ENCODE data around the gene MYL12A.

DNA sequence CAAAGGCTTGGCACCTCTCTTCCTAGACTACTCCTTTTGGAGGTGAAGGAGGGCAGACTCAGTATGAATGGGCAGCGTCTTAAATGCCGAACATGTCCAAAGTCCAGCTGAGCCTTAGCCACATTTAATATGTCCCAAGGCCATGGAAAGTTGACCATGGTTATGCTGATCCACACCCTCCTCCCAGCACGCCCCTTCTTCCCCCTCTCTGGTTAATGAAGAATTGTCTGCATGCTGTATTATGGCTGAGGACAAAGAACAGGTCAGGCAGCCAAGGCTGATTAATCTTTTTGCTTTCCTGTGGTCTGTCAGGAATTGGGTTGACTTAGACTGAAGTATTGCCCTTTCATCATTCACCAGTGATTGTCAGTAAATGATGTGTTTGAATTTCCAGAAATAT, 22.0 kb upstream of the MYL12A start:
- TF ChIP-seq CTCF (conservative IDR thresholded peaks at IDR 0.05; ENCODE audit: low read depth, low read length) (no peak), POLR2A (IDR thresholded peaks at IDR 0.05; ENCODE audit: low read depth, low read length) (no peak), MXI1 (IDR thresholded peaks at IDR 0.05; ENCODE audit: borderline replicate concordance, low read depth, low read length) (no peak), RAD21 (IDR thresholded peaks at IDR 0.05; ENCODE audit: low read length) (no peak), BHLHE40 (IDR thresholded peaks at IDR 0.05; ENCODE audit: low read depth, low read length) (no peak), RCOR1 (IDR thresholded peaks at IDR 0.05; ENCODE audit: insufficient replicate concordance, low read length) (no peak), USF2 (IDR thresholded peaks at IDR 0.05; ENCODE audit: low read depth, low read length) (no peak), MAZ (IDR thresholded peaks at IDR 0.05; ENCODE audit: borderline replicate concordance, low read depth, low read length) (no peak), CEBPB (IDR thresholded peaks at IDR 0.05; ENCODE audit: low read depth, low read length) (no peak), CHD1 (IDR thresholded peaks at IDR 0.05; ENCODE audit: low read depth, low read length) (no peak)
- TF ChIP-seq, protein P1, sequence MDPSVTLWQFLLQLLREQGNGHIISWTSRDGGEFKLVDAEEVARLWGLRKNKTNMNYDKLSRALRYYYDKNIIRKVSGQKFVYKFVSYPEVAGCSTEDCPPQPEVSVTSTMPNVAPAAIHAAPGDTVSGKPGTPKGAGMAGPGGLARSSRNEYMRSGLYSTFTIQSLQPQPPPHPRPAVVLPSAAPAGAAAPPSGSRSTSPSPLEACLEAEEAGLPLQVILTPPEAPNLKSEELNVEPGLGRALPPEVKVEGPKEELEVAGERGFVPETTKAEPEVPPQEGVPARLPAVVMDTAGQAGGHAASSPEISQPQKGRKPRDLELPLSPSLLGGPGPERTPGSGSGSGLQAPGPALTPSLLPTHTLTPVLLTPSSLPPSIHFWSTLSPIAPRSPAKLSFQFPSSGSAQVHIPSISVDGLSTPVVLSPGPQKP (IDR thresholded peaks at IDR 0.05; ENCODE audit: borderline replicate concordance, low read depth, low read length) = no peak

All from IMR-90 (cell line).